IPS DF 6.9 (cell line): ENCODE measurements around the gene VPS54.

Experiments
- DNase-seq: peaks from one replicate; pipeline ENCODE4 v3.0.0-alpha.2; 2013; ENCODE audit warnings: low read depth, low spot score
- H3K27ac ChIP-seq: one replicate; pipeline ENCODE4 v1.5.1; 2013; ENCODE audit warnings: low read length, control low read depth
- H3K27me3 ChIP-seq: 2 replicates; pipeline ENCODE4 v1.6.1; 2013; ENCODE audit warnings: mild to moderate bottlenecking, low read length; ENCODE audit not compliant: control insufficient read depth, insufficient read depth
- H3K36me3 ChIP-seq: 2 replicates; pipeline ENCODE4 v1.6.1; 2013; ENCODE audit warnings: low read length; ENCODE audit not compliant: control insufficient read depth, insufficient read depth
- H3K4me1 ChIP-seq: 2 replicates; pipeline ENCODE4 v1.6.1; 2013; ENCODE audit warnings: low read length; ENCODE audit not compliant: control insufficient read depth, insufficient read depth
- H3K4me3 ChIP-seq: 2 replicates; pipeline ENCODE4 v1.5.1; 2013; ENCODE audit warnings: mild to moderate bottlenecking, low read length
- H3K9me3 ChIP-seq: 2 replicates; pipeline ENCODE4 v1.6.1; 2013; ENCODE audit warnings: low read length, inconsistent platforms; ENCODE audit not compliant: control insufficient read depth, insufficient read depth
- WGBS: extraction: QIAGEN DNeasy Blood & Tissue Kit; methylation state at CpG from one replicate; pipeline ENCODE4 v1.1.7; 2013; ENCODE audit warnings: mixed read lengths, missing lambda C conversion rate; ENCODE audit not compliant: insufficient read length, insufficient coverage; 5-methylcytosine and 5-hydroxymethylcytosine counted together

The VPS54 gene

GRCh38 chr2:64049633-64050220 lies 30.5 kb upstream of the VPS54 start:
- no peak for DNase-seq
- no peaks in the 10 kb centered on the region for H3K9me3 ChIP-seq
- no peaks in the 10 kb centered on the region for H3K27me3 ChIP-seq
- no peaks in the 10 kb centered on the region for H3K36me3 ChIP-seq
- no CpG with 5 or more reads among the region's 3 CpGs for WGBS
- H3K27ac ChIP-seq, result no peak overlapping the region
- H3K4me1 ChIP-seq, result peaks cover 4% of the 10 kb centered on the region; the same call in 1 of the 2 replicates
- H3K4me3 ChIP-seq, result no peak overlapping the region

- H3K4me1 ChIP-seq, result peaks cover 3% of the 10 kb centered on the region
- DNase-seq, result no peak
- no peak overlapping the region for H3K27ac ChIP-seq
- no peaks in the 10 kb centered on the region for H3K36me3 ChIP-seq
- WGBS, result no CpG with 5 or more reads among the region's 2 CpGs
- H3K4me3 ChIP-seq, result no peak overlapping the region
- no peaks in the 10 kb centered on the region for H3K27me3 ChIP-seq
- H3K9me3 ChIP-seq, result no peaks in the 10 kb centered on the region
Observed at GRCh38 chr2:64045938-64046337, 26.7 kb upstream of the VPS54 start.

- no peak for DNase-seq
- Histone ChIP-seq H3K36me3 (no peaks in the 10 kb centered on the region), H3K4me1 (no peaks in the 10 kb centered on the region; the same call in 1 of the 2 replicates), H3K4me3 (no peak overlapping the region), H3K9me3 (no peaks in the 10 kb centered on the region), H3K27ac (no peak overlapping the region), H3K27me3 (no peaks in the 10 kb centered on the region)
- WGBS, result no CpG with 5 or more reads among the region's 3 CpGs
Observed at GRCh38 chr2:64040161-64040560, 20.9 kb upstream of the VPS54 start.

DNA sequence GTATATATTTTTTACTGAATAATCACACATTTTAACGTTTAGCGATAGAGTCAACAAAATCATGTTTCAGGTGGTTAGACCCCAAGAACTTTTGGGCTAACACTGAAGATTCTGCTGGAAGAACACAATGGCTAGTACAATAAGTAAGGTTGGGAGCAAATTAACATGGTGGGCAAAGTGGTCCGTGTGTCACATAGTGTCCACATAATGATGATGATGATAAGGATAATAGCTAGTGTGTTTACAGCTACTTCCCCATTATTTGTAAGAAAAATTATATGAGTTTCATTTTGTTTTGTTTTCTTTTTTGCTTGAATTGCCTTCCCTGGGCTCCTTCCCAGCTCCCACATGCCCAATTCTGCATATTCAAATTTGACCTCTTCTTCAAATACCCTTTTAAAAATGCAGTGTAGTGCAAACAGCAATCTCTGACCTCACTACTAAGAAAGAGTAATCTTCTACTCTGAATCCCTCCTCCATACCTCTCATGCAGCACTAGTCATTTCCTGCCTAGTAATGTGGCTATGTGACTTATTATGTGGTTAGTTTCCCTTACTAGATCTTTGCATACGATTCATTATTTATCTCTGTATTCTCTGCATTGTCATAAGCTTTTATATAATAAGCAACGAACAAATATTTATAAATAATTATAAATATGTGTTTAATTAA lies 16.9 kb upstream of the VPS54 start:
- no peaks in the 10 kb centered on the region for H3K9me3 ChIP-seq
- DNase-seq, result no peak

GRCh38 chr2:64035072-64035942 lies 16.1 kb upstream of the VPS54 start:
- H3K27ac ChIP-seq, result no peak overlapping the region
- H3K4me1 ChIP-seq, result no peaks in the 10 kb centered on the region
- H3K9me3 ChIP-seq, result no peaks in the 10 kb centered on the region
- no peaks in the 10 kb centered on the region for H3K36me3 ChIP-seq
- WGBS, result no CpG with 5 or more reads among the region's 4 CpGs
- no peak for DNase-seq
- H3K27me3 ChIP-seq, result no peaks in the 10 kb centered on the region
- H3K4me3 ChIP-seq, result no peak overlapping the region

More for the DNA sequence above, 16.9 kb upstream of the VPS54 start:
- Histone ChIP-seq H3K27ac (no peak overlapping the region), H3K4me3 (no peak overlapping the region), H3K36me3 (no peaks in the 10 kb centered on the region), H3K27me3 (no peaks in the 10 kb centered on the region), H3K4me1 (no peaks in the 10 kb centered on the region)
- WGBS, result no CpG with 5 or more reads among the region's 5 CpGs

DNA sequence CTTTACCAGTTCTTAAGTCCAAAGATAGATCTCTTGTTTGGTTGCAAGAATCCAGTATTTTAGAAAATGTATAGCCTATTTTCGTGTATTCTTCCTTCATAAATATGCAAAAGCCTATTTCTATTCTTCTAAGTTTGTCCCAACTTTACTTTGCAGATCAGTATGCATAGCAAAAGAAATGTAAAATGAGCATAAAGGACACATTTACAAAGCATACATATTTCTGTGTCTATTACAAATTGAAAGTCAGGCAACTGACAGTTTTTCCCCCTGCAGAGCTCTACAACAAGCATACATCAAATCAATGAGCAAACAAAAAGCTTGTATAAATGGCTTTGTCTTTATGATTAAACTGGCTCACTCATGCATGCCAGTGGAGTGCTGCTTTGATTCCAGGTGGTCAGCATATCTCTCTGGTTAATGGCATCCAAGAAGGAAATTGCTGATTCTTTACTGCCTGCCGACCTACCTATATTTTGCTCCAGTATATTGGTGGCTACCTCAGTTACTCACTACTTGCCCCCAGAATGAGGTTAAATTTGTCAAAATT lies 10.0 kb upstream of the VPS54 start:
- Histone ChIP-seq H3K9me3 (no peaks in the 10 kb centered on the region), H3K4me3 (no peak overlapping the region), H3K4me1 (no peaks in the 10 kb centered on the region), H3K27me3 (no peaks in the 10 kb centered on the region), H3K36me3 (no peaks in the 10 kb centered on the region), H3K27ac (no peak overlapping the region)
- DNase-seq, result no peak
- WGBS, result no CpG with 5 or more reads among the region's 2 CpGs

GRCh38 chr2:64025741-64026140 lies 6.5 kb upstream of the VPS54 start:
- Histone ChIP-seq H3K36me3 (no peaks in the 10 kb centered on the region), H3K9me3 (no peaks in the 10 kb centered on the region), H3K4me3 (no peak overlapping the region), H3K4me1 (no peaks in the 10 kb centered on the region; the same call in 1 of the 2 replicates), H3K27ac (no peak overlapping the region), H3K27me3 (no peaks in the 10 kb centered on the region)
- WGBS, result no CpG with 5 or more reads among the region's 3 CpGs
- DNase-seq, result no peak

DNA sequence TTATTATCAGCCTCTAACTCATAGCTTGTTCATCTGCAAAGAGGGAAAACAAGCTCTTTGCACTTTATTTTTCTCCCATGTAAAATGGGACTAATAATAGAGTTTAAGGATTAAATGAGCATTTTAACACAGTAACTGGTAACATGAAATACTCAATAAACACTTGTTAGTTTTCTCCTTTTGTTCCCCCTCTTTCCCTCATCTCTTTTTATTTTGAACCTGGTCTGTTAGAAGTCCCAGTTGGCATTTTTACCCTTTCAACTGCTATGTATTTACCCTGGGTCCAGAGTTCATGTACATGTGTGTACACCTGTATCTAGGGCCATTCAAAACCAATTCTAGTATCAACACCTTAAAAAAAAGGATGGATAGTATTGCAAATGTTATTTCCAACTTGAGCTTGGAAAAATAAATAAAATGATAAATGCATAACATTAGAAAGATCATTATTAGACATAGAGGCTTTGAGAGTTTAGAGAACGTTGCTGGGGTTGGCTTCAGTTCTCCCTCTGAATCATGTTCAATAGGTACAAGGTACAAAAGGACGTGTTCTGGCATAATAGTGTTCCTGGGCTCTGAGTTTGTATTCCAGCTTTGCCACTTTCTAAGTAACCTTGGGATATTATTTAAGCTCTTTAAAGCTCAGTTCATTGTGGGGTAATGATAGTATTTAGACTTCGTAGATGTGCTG lies 5.2 kb upstream of the VPS54 start:
- Histone ChIP-seq H3K27ac (no peak overlapping the region), H3K4me3 (no peak overlapping the region), H3K36me3 (no peaks in the 10 kb centered on the region), H3K9me3 (no peaks in the 10 kb centered on the region), H3K27me3 (no peaks in the 10 kb centered on the region), H3K4me1 (peaks cover 2% of the 10 kb centered on the region; the same call in 1 of the 2 replicates)
- no peak for DNase-seq
- no CpG with 5 or more reads among the region's 3 CpGs for WGBS

DNA sequence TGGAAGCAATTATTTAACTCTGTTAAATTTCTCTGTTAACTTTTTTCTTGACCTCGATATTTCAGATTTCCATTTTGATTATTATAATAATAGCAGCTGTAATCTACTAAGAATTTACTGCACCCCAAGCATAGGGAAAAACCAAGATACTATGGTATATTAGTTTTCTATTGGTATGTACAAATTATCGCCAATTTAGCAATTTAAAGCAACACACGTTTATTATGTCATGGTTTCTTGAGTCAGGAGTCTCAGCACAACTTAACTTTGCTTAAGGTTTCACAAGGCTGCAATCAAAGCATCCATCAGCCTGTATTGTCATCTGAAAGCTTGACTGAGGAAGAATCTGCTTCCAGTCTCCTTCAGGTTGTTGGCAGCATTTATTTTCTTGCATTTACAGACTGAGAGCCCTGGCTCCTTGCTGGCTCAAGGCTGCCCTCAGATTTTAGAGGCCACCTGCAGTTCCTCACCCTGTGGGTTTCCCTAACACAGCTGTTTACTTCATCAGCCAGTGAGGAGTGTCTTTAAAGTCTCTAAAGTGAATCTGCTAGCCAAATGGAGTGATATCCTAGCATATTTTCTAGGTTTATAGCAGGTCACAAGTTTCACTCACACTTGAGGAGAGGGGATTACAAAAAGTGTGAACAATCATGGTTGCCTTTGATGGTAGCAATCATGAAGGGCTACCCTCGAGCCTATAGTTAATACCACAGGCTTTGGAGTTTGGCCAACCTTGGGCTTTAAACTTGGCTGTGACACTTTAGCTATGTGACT lies 4.4 kb upstream of the VPS54 start:
- WGBS, result no CpG with 5 or more reads among the region's 4 CpGs
- H3K4me1 ChIP-seq, result peaks cover 3% of the 10 kb centered on the region; the same call in 1 of the 2 replicates
- no peak for DNase-seq
- no peak overlapping the region for H3K4me3 ChIP-seq
- H3K9me3 ChIP-seq, result no peaks in the 10 kb centered on the region
- H3K36me3 ChIP-seq, result no peaks in the 10 kb centered on the region
- H3K27ac ChIP-seq, result no peak overlapping the region
- no peaks in the 10 kb centered on the region for H3K27me3 ChIP-seq
